Measurements from ENCODE around the gene FBRS. TPM values are rescaled to one million over a fixed set of nuclear protein-coding genes. Genes with fewer than 3 reads are reported as not detected.
"Not testable (repeated sequence)": the region's sequence is repeated elsewhere in the genome, so short reads cannot be mapped to it uniquely, and the experiment has no call there.

The FBRS gene
- polyA plus RNA-seq, 2 of the 4 experiments (the other 2 are of a cell fraction), result 5.9 to 33.3 TPM

DNA sequence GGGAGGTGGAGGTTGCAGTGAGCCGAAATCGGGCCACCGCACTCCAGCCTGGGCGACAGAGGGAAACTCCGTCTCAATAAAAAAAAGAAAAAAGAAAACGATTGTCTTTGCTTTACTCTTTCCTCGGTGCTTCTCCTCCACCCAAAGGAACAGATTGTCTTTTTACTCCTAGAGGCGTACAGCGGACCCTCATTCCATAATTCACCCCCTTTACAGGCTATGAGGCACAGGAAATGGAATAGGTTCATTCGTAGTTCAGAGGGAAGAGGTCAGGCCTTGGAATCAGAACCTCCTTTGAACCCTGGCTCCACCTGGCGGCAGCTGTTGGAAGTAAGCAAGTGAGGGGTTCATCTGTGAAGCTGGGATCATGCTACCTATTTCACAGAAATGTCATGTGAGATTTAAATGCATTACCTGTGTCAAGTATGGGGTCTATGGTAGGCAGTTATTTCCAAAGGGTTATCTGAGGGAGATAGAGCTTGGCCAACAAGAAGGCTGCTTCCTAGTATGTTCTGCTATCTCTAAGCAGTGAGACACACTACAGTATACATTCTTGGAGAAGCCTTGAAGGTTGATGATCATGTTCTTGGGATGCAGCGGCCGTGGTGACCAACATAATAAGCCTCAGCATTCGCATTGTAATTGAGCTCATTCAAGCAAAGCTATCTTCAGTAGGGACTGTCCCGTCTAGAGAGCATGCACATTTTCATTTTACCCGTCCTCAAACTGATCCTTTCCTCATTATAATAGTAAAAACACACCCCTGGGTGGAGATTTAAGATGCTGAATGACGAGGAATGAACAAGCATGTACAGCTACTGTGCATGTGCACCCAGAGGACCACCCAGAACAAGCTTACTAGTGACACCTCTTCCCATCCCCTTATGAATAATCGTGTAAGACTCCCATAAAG is 29.3 kb upstream of the FBRS start (continued):
- TF ChIP-seq CTCF (IDR thresholded peaks at IDR 0.05) (peak; percentile 87), RNF2 (IDR thresholded peaks at IDR 0.05; ENCODE audit: borderline replicate concordance, low read depth) (no peak), ZNF302 (CRISPR knock-in tag; IDR thresholded peaks at IDR 0.05) (no peak), HDAC2 (IDR thresholded peaks at IDR 0.05) (no peak), MAZ (IDR thresholded peaks at IDR 0.05; ENCODE audit: borderline replicate concordance, low read depth, low read length) (no peak), HOXA7 (CRISPR knock-in tag; IDR thresholded peaks at IDR 0.05) (no peak), SREBF2 (IDR thresholded peaks at IDR 0.05) (no peak), RAD21 (conservative IDR thresholded peaks at IDR 0.05 in 1 of 2, IDR thresholded peaks at IDR 0.05 in 1 of 2) (peak; percentile 81), HEYL (CRISPR knock-in tag; IDR thresholded peaks at IDR 0.05) (no peak), POLR2A (IDR thresholded peaks at IDR 0.05; ENCODE audit: low read length) (no peak)
- TF ChIP-seq, protein P1, sequence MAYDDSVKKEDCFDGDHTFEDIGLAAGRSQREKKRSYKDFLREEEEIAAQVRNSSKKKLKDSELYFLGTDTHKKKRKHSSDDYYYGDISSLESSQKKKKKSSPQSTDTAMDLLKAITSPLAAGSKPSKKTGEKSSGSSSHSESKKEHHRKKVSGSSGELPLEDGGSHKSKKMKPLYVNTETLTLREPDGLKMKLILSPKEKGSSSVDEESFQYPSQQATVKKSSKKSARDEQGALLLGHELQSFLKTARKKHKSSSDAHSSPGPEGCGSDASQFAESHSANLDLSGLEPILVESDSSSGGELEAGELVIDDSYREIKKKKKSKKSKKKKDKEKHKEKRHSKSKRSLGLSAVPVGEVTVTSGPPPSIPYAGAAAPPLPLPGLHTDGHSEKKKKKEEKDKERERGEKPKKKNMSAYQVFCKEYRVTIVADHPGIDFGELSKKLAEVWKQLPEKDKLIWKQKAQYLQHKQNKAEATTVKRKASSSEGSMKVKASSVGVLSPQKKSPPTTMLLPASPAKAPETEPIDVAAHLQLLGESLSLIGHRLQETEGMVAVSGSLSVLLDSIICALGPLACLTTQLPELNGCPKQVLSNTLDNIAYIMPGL (CRISPR knock-in tag; IDR thresholded peaks at IDR 0.05; ENCODE audit: borderline replicate concordance), result no peak

GRCh38 chr16:30632454-30632853 is 25.8 kb upstream of the FBRS start:
- FAIRE-seq; POLR2A ChIA-PET; H3K27ac ChIP-seq; H3K4me3 ChIP-seq; H3K4me2 ChIP-seq; H3K9me3 ChIP-seq; H3K4me1 ChIP-seq; ATAC-seq; DNase-seq (ENCODE audit: low read depth in 1 of 2, low spot score in 1 of 2): not testable (repeated sequence)
- WGBS (ENCODE audit: missing lambda C conversion rate), result 93% methylated on average over 7 of the region's 7 CpGs
- CTCF ChIA-PET, result interaction anchor here (0.6 to 8.3 kb wide), 9 partner anchors 9 to 1690 kb away, joined by 3 to 120 read pairs (median 4); partner anchors contain the start of genes DCTPP1, PRR14, ZNF689 and ZNF764

- no peak for DNase-seq (ENCODE audit: low read depth in 1 of 2, low spot score in 1 of 2)
- Histone ChIP-seq H3K4me3 (peak overlapping the region; percentile 89), H3K9me3 (no peaks in the 10 kb centered on the region), H3K4me2 (peak overlapping the region; percentile 73), H3K27ac (peak overlapping the region; percentile 90 to 91), H3K4me1 (peaks cover 6% of the 10 kb centered on the region; the same call in 1 of the 3 replicates)
- ChIA-PET CTCF (interaction anchor here (0.6 to 8.3 kb wide), 7 partner anchors 9 to 204 kb away, joined by 3 to 120 read pairs (median 6); partner anchors contain the start of genes DCTPP1, PRR14 and ZNF689), POLR2A (interaction anchor here (0.6 to 1.0 kb wide), 13 partner anchors 9 to 216 kb away, joined by 3 to 12 read pairs (median 4); partner anchors contain the start of genes DCTPP1, FBRS, PRR14 and ZNF764)
- WGBS (ENCODE audit: missing lambda C conversion rate), result 80% methylated on average over 17 of the region's 17 CpGs
- TF ChIP-seq SMC3 (IDR thresholded peaks at IDR 0.05), result no peak
- no peak for TF ChIP-seq E2F6 (IDR thresholded peaks at IDR 0.05; ENCODE audit: borderline replicate concordance, low read depth)
- TF ChIP-seq TP53 (CRISPR knock-in tag; IDR thresholded peaks at IDR 0.05), result no peak
- TF ChIP-seq FOXS1 (CRISPR knock-in tag; IDR thresholded peaks at IDR 0.05), result no peak
- no peak for TF ChIP-seq RAD21 (conservative IDR thresholded peaks at IDR 0.05 in 1 of 2, IDR thresholded peaks at IDR 0.05 in 1 of 2)
- no peak for TF ChIP-seq POLR2A (IDR thresholded peaks at IDR 0.05; ENCODE audit: low read length)
- TF ChIP-seq JUN (IDR thresholded peaks at IDR 0.05), result no peak
- no peak for TF ChIP-seq ELK1 (IDR thresholded peaks at IDR 0.05; ENCODE audit: low read depth, low read length)
- TF ChIP-seq BHLHE40 (IDR thresholded peaks at IDR 0.05; ENCODE audit: low read depth, low read length), result no peak
- TF ChIP-seq ZNF302 (CRISPR knock-in tag; IDR thresholded peaks at IDR 0.05), result no peak
- no peak for TF ChIP-seq KDM5A (IDR thresholded peaks at IDR 0.05)
- ATAC-seq, result no peak
- FAIRE-seq, result no peak
Measured at GRCh38 chr16:30633526-30633925, 24.7 kb upstream of the FBRS start.

Data from A549 (cell line).